Activated T-cell treated with anti-CD3 and anti-CD28 coated beads, Interleukin-2, amount 50 U/mL, for 72 hours (primary cell): ENCODE measurements around the gene TEX30. TPM values are rescaled to one million over a fixed set of nuclear protein-coding genes. Genes with fewer than 3 reads are reported as not detected.
"Not testable (repeated sequence)": the region's sequence is repeated elsewhere in the genome, so short reads cannot be mapped to it uniquely, and the experiment has no call there.

ENCODE experiments used
- ATAC-seq, 2 donors: fragments of 150-1000 bp; cut with Tn5 transposase; replicated peaks in 1 of 2; 2 replicates each; pipeline ENCODE4 v1.10.0; 2021; ENCODE audit warnings: moderate library complexity in 2 of 2, mild to moderate bottlenecking in 1 of 2
- DNase-seq, 2 donors: peaks; one replicate each; pipeline ENCODE4 v3.0.0; 2021 to 2022; ENCODE audit warnings: mixed read lengths in 1 of 2
- H3K27ac Mint-ChIP-seq: one replicate; pipeline ENCODE4 v1.8.0; 2022; ENCODE audit warnings: mild to moderate bottlenecking, moderate library complexity, mixed read lengths
- H3K27me3 Mint-ChIP-seq: one replicate; pipeline ENCODE4 v1.8.0; 2022; ENCODE audit warnings: low read depth, mixed read lengths
- H3K36me3 Mint-ChIP-seq, 2 donors: one replicate each; pipeline ENCODE4 v1.8.0; 2022; ENCODE audit warnings: mixed read lengths in 2 of 2, mild to moderate bottlenecking in 1 of 2; ENCODE audit not compliant: insufficient read depth in 2 of 2
- H3K4me1 Mint-ChIP-seq: one replicate; pipeline ENCODE4 v1.8.0; 2022; ENCODE audit warnings: low read depth, mixed read lengths
- H3K4me3 Mint-ChIP-seq, 2 donors: one replicate each; pipeline ENCODE4 v1.8.0; 2022; ENCODE audit warnings: mild to moderate bottlenecking in 2 of 2, mixed read lengths in 2 of 2, moderate library complexity in 2 of 2
- H3K9me3 Mint-ChIP-seq, 2 donors: one replicate each; pipeline ENCODE4 v1.8.0; 2022; ENCODE audit warnings: mixed read lengths in 2 of 2
- total RNA-seq, 2 donors: library from RNA; stranded (reverse); gene quantifications; one replicate each; pipeline ENCODE4 v1.2.3, GENCODE V29; 2022

TEX30 gene
- total RNA-seq, 2 donors from 2014 or later = 25.1 to 34.0 TPM

DNA sequence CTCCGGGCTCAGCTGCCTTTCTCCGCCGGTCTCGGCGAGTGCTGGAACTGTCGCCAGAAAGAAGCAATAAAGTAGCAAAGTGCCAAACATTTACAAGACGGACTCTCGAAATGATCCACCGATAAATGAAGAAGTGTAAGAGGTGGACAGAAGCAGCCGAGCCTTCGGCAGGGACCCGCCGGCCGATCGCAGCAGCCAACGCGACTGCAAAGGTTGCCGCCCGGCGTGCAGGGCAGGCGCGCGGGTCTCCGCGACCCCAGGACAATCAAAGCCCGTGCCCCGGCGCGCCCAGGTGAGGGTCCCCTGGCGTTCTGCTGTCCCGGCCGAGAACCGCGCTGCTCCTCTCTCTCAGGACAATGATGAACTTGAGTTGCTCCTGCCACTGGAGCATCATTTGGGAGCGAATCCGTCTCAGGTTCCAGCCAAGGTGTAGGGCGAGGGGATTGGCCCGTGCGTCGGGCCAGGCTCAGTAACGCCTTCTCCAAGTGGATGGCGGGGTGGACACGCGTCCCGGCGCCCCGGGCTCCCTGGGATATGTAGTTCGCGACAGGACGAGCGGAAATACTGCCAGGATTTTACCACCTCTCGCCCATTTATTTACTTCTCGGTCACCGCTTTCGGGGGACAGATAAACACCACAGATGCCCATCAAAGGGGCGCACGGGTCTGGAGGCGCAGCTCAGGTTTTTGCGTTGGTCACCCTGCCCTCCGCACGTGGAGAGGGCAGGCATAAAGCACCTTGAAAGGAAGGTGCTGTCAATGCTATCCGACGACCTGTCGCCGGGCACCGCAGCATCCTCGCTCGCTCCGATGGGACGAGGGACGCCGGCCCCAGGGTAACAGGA lies 25.2 kb upstream of the TEX30 start, which contains the start of the genes BIVM and POGLUT2:
Gene BIVM, plus strand, starts transcription at position 539 of the 845 bp plus-strand sequence. CDS start 8,149 bp downstream, outside the sequence.
Gene POGLUT2, minus strand, starts transcription at position 396 of the 845 bp plus-strand sequence. Its CDS starts 306 bp downstream, at position 90.
- Mint-ChIP-seq H3K4me3 (peak within 1 kb of the TSS; percentile 96 to 98), H3K9me3 (no peaks in the 10 kb centered on the region), H3K27ac (peak within 1 kb of the TSS; percentile 63), H3K27me3 (peaks cover 10% of the 10 kb centered on the region), H3K36me3 (peaks cover 0 to 3% of the 10 kb centered on the region in 2 donors), H3K4me1 (peaks cover 23% of the 10 kb centered on the region)
- DNase-seq (peak; percentile 86 to 90), ATAC-seq (peak; percentile 89 to 90)

DNA sequence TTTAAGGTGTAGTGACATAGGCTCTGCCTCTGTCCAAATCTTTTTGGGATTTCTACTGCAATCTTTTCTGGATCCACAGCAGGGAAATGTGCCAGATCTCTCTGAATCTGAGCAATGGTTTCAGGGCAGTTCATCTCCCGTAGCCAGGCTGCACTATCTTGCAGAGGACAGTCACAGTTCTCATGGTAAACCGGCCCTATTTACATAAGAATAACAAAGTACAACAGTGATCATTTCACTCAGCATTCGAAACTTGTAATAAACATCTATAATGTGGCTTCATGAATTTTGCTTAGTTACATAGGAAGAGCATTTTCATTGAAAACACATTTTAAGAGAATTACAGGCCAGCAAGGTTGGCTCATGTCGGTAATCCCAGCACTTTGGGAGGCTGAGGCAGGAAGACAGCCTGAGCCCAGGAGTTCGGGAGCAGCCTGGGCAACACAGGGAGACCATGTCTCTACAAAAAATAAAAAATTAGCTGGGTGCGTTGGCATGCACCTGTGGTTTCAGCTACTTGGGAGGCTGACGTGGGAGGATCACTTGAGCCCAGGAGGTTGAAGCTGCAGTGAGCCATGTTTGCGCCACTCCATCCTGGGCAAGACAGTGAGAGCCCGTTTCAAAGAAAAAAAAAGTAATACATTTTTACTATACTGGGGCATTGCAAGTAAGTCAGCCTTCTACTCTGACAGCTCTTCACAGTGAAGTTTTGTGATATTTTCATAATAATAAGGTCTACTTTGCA lies 20.2 kb upstream of the TEX30 start:
- Mint-ChIP-seq H3K27me3 (peaks cover 10% of the 10 kb centered on the region), H3K4me3 (no peak overlapping the region), H3K9me3 (no peaks in the 10 kb centered on the region), H3K27ac (no peak overlapping the region), H3K4me1 (peaks cover 9% of the 10 kb centered on the region), H3K36me3 (peaks cover 2 to 8% of the 10 kb centered on the region in 2 donors)
- ATAC-seq (no peak), DNase-seq (no peak)

DNA sequence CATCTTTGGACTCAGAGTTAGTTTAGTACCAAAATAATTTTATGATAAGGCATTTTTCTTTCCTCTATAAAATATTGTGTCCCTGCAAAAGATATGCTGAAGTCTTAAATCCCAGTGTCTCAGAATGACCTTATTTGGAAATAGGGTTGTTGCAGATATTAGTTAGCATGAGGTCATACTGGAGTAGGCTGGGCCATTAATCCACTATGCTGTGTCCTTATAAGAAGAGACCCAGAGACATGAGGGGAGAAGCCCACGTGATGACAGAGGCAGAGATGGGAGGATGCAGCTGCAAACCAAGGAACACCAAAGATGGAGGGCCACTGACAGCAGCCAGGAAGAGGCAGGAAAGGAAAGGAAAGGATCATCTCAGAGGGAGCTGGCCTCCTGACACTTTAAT lies 18.8 kb upstream of the TEX30 start:
- no peaks in the 10 kb centered on the region for H3K9me3 Mint-ChIP-seq
- ATAC-seq (no peak), DNase-seq (no peak)
- no peak overlapping the region for H3K4me3 Mint-ChIP-seq
- H3K27me3 Mint-ChIP-seq = peaks cover 8% of the 10 kb centered on the region
- H3K36me3 Mint-ChIP-seq = peaks cover 2 to 10% of the 10 kb centered on the region in 2 donors
- H3K4me1 Mint-ChIP-seq = peaks cover 3% of the 10 kb centered on the region
- no peak overlapping the region for H3K27ac Mint-ChIP-seq

DNA sequence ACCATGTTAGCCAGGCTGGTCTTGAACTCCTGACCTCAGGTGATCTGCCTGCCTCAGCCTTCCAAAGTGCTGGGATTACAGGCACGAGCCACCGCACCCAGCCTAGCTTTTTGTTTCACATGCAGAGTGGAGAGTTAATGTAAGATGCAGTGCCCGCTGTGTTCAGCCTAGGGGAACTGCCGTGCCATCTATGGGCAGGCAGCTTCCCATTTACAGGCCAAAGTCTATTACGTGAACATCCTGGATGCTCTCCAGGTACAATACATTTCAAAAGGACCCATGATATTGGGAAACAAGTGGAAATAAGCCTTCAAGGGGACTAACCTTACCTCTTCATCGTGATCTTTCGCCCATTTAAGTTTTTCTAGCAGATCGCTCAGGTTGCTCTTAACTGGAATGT lies 15.1 kb upstream of the TEX30 start:
- DNase-seq = no peak
- no peaks in the 10 kb centered on the region for H3K4me1 Mint-ChIP-seq
- ATAC-seq = no peak
- H3K27ac Mint-ChIP-seq = no peak overlapping the region
- no peaks in the 10 kb centered on the region for H3K9me3 Mint-ChIP-seq
- H3K36me3 Mint-ChIP-seq = peaks cover 2 to 15% of the 10 kb centered on the region in 2 donors
- H3K4me3 Mint-ChIP-seq = no peak overlapping the region
- no peaks in the 10 kb centered on the region for H3K27me3 Mint-ChIP-seq

DNA sequence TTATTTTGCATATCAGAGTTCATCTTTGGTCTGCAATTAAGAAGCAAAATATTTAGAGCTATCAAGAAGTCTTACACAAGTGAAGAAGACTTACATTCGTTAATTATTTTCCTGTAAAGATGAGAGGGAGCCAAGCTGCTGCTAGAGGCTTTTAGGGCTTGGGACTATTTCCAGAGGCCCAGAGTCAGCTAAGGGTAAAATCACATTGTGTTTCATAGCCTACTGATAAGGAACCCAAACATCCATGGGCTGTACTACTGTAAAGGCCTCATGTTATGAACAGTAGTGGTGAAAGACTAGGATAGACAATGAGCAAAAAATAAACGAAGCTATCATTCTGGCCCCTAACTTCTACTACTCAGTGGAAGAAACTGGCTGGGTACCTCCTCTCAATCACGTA lies 10.9 kb upstream of the TEX30 start:
- H3K27ac Mint-ChIP-seq = no peak overlapping the region
- peaks cover 6 to 31% of the 10 kb centered on the region in 2 donors for H3K36me3 Mint-ChIP-seq
- DNase-seq (no peak), ATAC-seq (no peak)
- peaks cover 14% of the 10 kb centered on the region for H3K4me1 Mint-ChIP-seq
- no peak overlapping the region for H3K4me3 Mint-ChIP-seq
- peaks cover 0 to 5% of the 10 kb centered on the region in 2 donors for H3K9me3 Mint-ChIP-seq
- no peaks in the 10 kb centered on the region for H3K27me3 Mint-ChIP-seq

DNA sequence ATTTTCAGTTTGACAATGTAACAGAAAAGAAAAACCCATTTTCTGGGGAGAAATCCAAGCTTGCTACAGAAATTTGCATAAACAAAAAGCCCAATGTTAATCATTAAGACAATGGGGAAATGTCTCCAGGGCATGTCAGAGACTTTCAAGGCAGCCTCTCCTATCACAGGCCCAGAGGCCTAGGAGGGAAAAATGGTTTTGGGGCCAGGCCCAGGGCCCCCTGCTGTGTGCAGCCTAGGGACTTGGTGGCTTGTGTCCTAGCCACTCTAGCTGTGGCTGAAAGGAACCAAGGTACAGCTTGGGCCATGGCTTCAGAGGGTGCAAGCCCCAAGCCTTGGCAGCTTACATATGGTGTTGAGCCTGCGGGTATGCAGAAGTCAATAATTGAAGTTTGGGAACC lies 8.0 kb upstream of the TEX30 start:
- ATAC-seq = no peak
- Mint-ChIP-seq H3K27ac (no peak overlapping the region), H3K4me1 (peaks cover 28% of the 10 kb centered on the region), H3K9me3 (peaks cover 0 to 5% of the 10 kb centered on the region in 2 donors), H3K27me3 (no peaks in the 10 kb centered on the region), H3K4me3 (no peak overlapping the region), H3K36me3 (peaks cover 6 to 24% of the 10 kb centered on the region in 2 donors)
- no peak for DNase-seq

DNA sequence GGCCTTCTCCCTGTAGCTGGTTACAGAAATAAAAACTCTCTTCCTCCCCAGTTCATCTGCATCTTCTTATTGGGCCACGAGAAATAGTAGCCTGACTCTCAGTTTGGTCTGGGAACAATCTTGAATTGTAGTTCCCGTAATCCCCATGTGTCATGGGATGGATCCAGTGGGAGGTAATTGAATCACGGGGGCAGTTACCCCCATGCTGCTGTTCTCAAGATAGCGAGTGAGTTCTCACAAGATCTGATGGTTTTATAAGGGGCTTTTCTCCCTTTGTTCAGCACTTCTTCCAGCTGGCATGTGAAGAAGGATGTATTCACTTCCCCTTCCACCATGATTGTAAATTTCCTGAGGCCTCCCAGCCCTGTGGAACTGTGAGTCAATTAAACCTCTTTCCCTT lies 7.1 kb upstream of the TEX30 start:
- Mint-ChIP-seq H3K4me1 (peaks cover 28% of the 10 kb centered on the region), H3K27ac (peak overlapping the region; percentile 93), H3K36me3 (peaks cover 6 to 22% of the 10 kb centered on the region in 2 donors)
- not testable (repeated sequence) for H3K9me3 Mint-ChIP-seq, ATAC-seq, H3K4me3 Mint-ChIP-seq, DNase-seq, H3K27me3 Mint-ChIP-seq

DNA sequence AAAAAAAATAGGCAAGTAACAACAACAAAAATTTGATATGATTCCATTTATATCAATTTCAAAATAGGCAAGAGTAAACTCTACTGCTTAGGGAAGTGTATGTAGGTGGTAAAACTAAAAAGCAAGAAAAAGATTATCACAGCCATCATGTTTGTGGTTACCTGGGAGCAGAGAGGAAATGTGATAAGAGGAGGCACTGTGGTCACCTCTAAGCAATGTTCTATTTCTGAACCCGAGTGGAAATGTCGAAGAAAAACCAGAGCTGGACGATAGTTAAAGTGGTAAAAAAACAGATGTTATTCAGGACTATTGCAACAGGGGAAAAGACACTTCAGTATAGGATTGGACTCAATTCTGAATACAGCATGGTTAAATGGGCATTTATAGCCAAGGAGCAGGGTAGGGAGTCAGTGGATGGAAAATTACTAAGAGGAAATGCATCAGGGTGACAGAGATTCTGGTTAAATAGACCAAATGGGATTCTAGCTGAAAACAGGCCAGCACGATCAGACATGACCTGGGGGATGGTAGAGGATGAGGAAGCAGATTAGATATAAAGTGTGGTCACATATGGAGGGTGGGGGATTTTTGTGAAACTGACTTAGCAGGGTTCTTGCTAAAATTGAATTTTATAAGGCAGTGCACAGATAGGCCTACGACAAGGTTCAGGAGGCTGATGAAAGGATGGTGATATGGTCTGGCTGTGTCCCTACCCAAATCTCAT lies 6.0 kb upstream of the TEX30 start:
- Mint-ChIP-seq H3K4me3 (peak overlapping the region; percentile 57 to 90), H3K27me3 (no peaks in the 10 kb centered on the region), H3K4me1 (peaks cover 36% of the 10 kb centered on the region), H3K27ac (peak overlapping the region; percentile 93), H3K9me3 (peaks cover 0 to 5% of the 10 kb centered on the region in 2 donors), H3K36me3 (peaks cover 6 to 22% of the 10 kb centered on the region in 2 donors)
- DNase-seq (peak; percentile 30 to 39), ATAC-seq (peak; percentile 86 to 88)

DNA sequence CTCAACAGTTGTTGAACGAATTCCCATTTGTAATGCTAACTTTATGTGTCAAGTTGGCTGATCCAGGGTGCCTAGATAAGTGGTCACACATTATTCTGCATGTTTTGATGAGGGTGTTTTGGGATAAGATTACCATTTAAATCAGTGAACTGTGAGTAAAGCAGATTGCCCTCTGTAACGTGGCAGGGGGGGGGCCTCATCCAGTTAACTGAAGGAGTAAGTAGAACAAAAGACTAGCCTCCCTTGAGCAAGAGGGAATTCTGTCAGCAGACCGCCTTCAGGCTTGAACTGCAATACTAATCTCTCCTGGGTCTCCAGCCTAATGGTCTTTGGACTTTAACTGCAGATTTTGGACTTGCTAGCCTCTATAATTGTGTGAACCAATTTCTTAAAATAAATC lies 4.2 kb upstream of the TEX30 start:
- Mint-ChIP-seq H3K4me1 (peaks cover 48% of the 10 kb centered on the region), H3K9me3 (peaks cover 0 to 5% of the 10 kb centered on the region in 2 donors), H3K4me3 (no peak overlapping the region), H3K27me3 (no peaks in the 10 kb centered on the region), H3K27ac (no peak overlapping the region), H3K36me3 (peaks cover 7 to 19% of the 10 kb centered on the region in 2 donors)
- DNase-seq (no peak), ATAC-seq (no peak)

DNA sequence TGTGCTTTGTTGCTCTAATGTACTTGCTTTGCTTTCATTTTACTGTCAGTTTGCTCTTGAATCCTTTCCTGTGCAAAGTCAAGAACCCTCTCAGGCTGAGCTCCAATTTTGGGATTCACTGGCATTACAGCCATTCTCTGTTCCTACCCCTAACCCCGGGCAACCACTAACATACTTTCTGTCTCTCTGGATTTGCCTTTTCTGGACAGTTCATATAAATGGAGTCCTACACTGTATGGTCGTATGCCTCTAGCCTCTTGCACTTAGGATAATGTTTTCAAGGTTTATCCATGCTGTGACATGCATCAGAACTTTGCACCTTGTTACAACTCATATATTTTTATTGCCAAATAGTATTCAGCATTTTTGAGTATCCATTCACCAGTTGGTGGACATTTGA lies 2.7 kb upstream of the TEX30 start:
- Mint-ChIP-seq H3K36me3 (peaks cover 3 to 8% of the 10 kb centered on the region in 2 donors), H3K9me3 (peaks cover 0 to 3% of the 10 kb centered on the region in 2 donors), H3K4me1 (peaks cover 62% of the 10 kb centered on the region), H3K4me3 (no peak overlapping the region), H3K27ac (no peak overlapping the region), H3K27me3 (no peaks in the 10 kb centered on the region)
- DNase-seq = no peak
- no peak for ATAC-seq

DNA sequence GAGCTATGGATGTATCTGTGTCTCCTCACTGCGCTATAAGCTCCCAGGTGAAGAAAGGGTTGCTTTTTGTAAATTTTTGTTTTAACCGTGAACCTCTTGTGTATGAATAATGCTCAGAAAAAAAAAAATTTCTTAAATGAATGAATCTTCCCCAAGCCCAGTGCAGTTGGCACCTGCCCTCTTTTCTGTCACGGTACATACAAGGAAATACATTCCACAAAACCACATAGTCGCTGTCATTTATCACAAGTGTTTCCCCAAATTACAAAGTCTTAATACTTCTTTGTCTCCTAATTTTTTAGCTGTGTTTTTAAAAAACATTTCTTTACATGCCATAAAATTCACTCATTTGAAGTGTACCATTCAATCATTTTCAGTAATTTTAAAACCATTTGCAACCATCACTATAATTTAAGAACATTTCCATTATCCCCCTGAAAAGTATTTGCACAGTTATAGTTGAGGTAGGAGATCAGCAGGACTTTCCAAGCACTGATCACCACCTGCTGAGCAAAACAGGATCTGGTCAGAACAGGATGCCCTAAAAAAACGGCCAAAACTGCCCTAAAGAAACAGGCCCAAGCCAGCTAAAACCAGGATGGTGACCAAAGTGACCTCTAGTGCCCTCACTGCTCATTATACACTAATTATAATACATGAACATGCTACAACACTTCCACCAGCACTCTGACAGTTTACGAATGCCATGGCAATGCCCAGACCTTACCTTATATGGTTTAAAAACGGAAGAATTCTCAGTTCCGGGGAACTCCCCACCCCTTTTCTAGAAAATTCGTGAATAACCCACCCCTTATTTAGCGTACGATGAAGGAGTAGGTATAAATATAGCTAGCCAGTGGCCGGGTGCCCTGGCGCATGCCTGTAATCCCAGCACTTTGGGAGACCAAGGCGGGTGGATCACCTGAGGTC lies 1.3 kb upstream of the TEX30 start:
- ATAC-seq (no peak), DNase-seq (no peak)
- H3K4me3 Mint-ChIP-seq = peak overlapping the region; percentile 81 to 91
- H3K9me3 Mint-ChIP-seq = no peaks in the 10 kb centered on the region
- H3K27me3 Mint-ChIP-seq = no peaks in the 10 kb centered on the region
- H3K4me1 Mint-ChIP-seq = peaks cover 66% of the 10 kb centered on the region
- H3K36me3 Mint-ChIP-seq = peaks cover 1 to 3% of the 10 kb centered on the region in 2 donors
- peak overlapping the region; percentile 26 for H3K27ac Mint-ChIP-seq

DNA sequence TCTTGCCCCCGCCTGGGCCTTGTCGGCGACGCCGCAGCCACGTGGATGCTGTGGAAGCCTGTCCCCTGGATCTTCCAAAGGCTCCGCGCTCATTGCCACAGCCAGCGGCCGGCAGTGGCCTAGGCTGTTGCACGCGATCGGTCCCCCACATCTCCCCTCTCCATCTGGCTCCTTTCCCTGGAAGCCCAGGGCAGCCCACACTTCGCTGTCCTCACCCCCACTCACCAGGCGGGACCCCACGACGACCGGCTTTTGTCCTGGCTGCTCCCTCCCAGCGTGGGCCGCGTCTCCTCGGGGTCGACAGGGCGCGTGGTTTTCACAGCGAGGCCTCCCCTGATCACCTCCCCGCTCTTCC lies 605 bp upstream of the TEX30 start:
- Mint-ChIP-seq H3K4me1 (peaks cover 63% of the 10 kb centered on the region), H3K27ac (peak overlapping the region; percentile 26), H3K9me3 (no peaks in the 10 kb centered on the region), H3K4me3 (peak overlapping the region; percentile 81 to 91), H3K27me3 (no peaks in the 10 kb centered on the region), H3K36me3 (peaks cover 0 to 1% of the 10 kb centered on the region in 2 donors)
- ATAC-seq (no peak), DNase-seq (peak in 1 of 2 donors; percentile 4)
